Neural cell (in vitro differentiated cells): ENCODE data around the gene HHIP. TPM values are rescaled to one million over a fixed set of nuclear protein-coding genes. Genes with fewer than 3 reads are reported as not detected.

ENCODE experiments used
- H2AFZ ChIP-seq: fragments of 200-600, 300-800 bp; sonication (generic), shearing (Covaris generic); 2 replicates; pipeline ENCODE4 v1.6.0; 2014; ENCODE audit warnings: low read depth, mild to moderate bottlenecking, antibody characterized with exemption, low read length, moderate library complexity
- H3F3A ChIP-seq: fragments of 200-600 bp; shearing (Covaris generic); 2 replicates; pipeline ENCODE4 v1.6.1; 2016; ENCODE audit warnings: mild to moderate bottlenecking, moderate library complexity, mixed read lengths, antibody characterized with exemption, low read length; ENCODE audit not compliant: insufficient read depth, poor library complexity, severe bottlenecking
- H3K27ac ChIP-seq: fragments of 200-600, 300-800 bp; sonication (generic), shearing (Covaris generic); 2 replicates; pipeline ENCODE4 v1.5.1; 2014; ENCODE audit warnings: mild to moderate bottlenecking, low read length, moderate library complexity
- H3K27me3 ChIP-seq: fragments of 300-800, 200-600 bp; sonication (generic), shearing (Covaris generic); 2 replicates; pipeline ENCODE4 v1.6.0; 2014; ENCODE audit warnings: mild to moderate bottlenecking, low read depth, low read length, moderate library complexity; ENCODE audit not compliant: insufficient read depth
- H3K36me3 ChIP-seq: fragments of 300-800, 200-600 bp; sonication (generic), shearing (Covaris generic); 2 replicates; pipeline ENCODE4 v1.5.1; 2014; ENCODE audit warnings: mild to moderate bottlenecking, antibody characterized with exemption, low read length, moderate library complexity; ENCODE audit not compliant: insufficient read depth
- H3K4me2 ChIP-seq: fragments of 300-800, 200-600 bp; sonication (generic), shearing (Covaris generic); 2 replicates; pipeline ENCODE4 v1.6.0; 2014; ENCODE audit warnings: mild to moderate bottlenecking, low read length
- H3K4me3 ChIP-seq: fragments of 300-800, 200-600 bp; sonication (generic), shearing (Covaris generic); 2 replicates; pipeline ENCODE4 v1.5.1; 2014; ENCODE audit warnings: mild to moderate bottlenecking, low read length, moderate library complexity
- H3K79me2 ChIP-seq: fragments of 200-600 bp; shearing (Covaris generic); replicated peaks from 2 replicates; pipeline ENCODE4 v1.6.0; 2014; ENCODE audit warnings: mild to moderate bottlenecking, low read length, moderate library complexity; ENCODE audit not compliant: insufficient read depth
- H3K9ac ChIP-seq: fragments of 300-800, 200-600 bp; sonication (generic), shearing (Covaris generic); 2 replicates; pipeline ENCODE4 v1.6.1; 2016; ENCODE audit warnings: mild to moderate bottlenecking, low read length, mixed read lengths
- H3K9me2 ChIP-seq: fragments of 200-600 bp; shearing (Covaris generic); 2 replicates; pipeline ENCODE4 v1.6.1; 2016; ENCODE audit warnings: mild to moderate bottlenecking, low read length, mixed read lengths; ENCODE audit not compliant: insufficient read depth
- H3K9me3 ChIP-seq: fragments of 200-600, 300-800 bp; sonication (generic), shearing (Covaris generic); 2 replicates; pipeline ENCODE4 v1.6.1; 2016; ENCODE audit warnings: mild to moderate bottlenecking, mixed run types, low read length, moderate library complexity, mixed read lengths
- H4K20me1 ChIP-seq: fragments of 200-600 bp; shearing (Covaris generic); 2 replicates; pipeline ENCODE4 v1.6.1; 2016; ENCODE audit warnings: mild to moderate bottlenecking, mixed run types; ENCODE audit not compliant: insufficient read depth
- EP300 ChIP-seq: fragments of 450-650 bp; conservative IDR thresholded peaks from 2 replicates; pipeline ENCODE4 v1.6.1; 2014; ENCODE audit warnings: antibody characterized with exemption, mild to moderate bottlenecking, moderate library complexity; ENCODE audit not compliant: poor library complexity, severe bottlenecking
- EZH2 ChIP-seq: fragments of 200-600, 300-800 bp; shearing (Covaris generic), sonication (generic); IDR thresholded peaks from 2 replicates; pipeline ENCODE4 v1.6.1; 2014; ENCODE audit warnings: antibody characterized with exemption, low read length, borderline replicate concordance, mild to moderate bottlenecking; ENCODE audit not compliant: insufficient read depth, poor library complexity, severe bottlenecking
- MXI1 ChIP-seq: fragments of 450-650 bp; conservative IDR thresholded peaks from 2 replicates; pipeline ENCODE4 v1.6.1; 2014; ENCODE audit warnings: antibody characterized with exemption, mild to moderate bottlenecking; ENCODE audit not compliant: poor library complexity, severe bottlenecking
- POLR2AphosphoS5 ChIP-seq: IDR thresholded peaks from 2 replicates; pipeline ENCODE4 v1.6.1; 2012
- RAD21 ChIP-seq: fragments of 450-650 bp; conservative IDR thresholded peaks from 2 replicates; pipeline ENCODE4 v1.6.1; 2014; ENCODE audit warnings: antibody characterized with exemption, mild to moderate bottlenecking, moderate library complexity
- SMC3 ChIP-seq: fragments of 450-650 bp; conservative IDR thresholded peaks from 2 replicates; pipeline ENCODE4 v1.6.1; 2014; ENCODE audit warnings: antibody characterized with exemption, mild to moderate bottlenecking, moderate library complexity; ENCODE audit not compliant: poor library complexity
- TAF1 ChIP-seq: IDR thresholded peaks from 2 replicates; pipeline ENCODE4 v1.6.1; 2012; ENCODE audit warnings: low read depth
- polyA plus RNA-seq: library from polyadenylated mRNA; depleted of rRNA; stranded (reverse); fragments of >200 nt; gene quantifications from 2 replicates; pipeline ENCODE4 v1.2.3, GENCODE V29; 2014
- TF ChIP-seq, protein P1 (sequence below): IDR thresholded peaks from 2 replicates; pipeline ENCODE4 v1.6.1; 2012; ENCODE audit warnings: borderline replicate concordance
- TF ChIP-seq, protein P2 (sequence below): fragments of 450-650 bp; IDR thresholded peaks from 2 replicates; pipeline ENCODE4 v1.5.1; 2014; ENCODE audit warnings: antibody characterized with exemption, mild to moderate bottlenecking, moderate library complexity; ENCODE audit not compliant: poor library complexity, severe bottlenecking

HHIP gene
- polyA plus RNA-seq, 1 donor from 2014 or later = not detected

DNA sequence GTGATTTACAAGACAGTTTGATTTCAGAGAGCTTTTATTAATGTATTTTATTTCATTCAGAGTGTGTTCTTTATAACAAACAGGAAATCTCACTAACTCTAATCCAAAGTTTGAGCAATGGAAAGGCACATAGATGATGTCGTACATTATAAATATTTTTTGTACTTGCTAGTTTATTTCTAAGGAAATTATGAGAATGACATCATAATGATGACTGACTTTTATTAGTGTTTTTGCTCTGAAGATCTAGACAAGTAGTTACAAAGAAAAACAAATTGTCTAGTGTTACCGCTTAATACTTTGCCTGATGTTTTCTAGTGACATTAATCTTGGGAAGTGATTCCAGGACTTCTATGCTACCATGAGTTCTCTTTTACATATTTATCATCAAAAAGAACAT is 43.2 kb downstream of the HHIP start:
- no peaks in the 10 kb centered on the region for H3K9me3 ChIP-seq
- no peak overlapping the region for H3K27ac ChIP-seq
- no peaks in the 10 kb centered on the region for H3K79me2 ChIP-seq
- no peaks in the 10 kb centered on the region for H3K27me3 ChIP-seq
- H3F3A ChIP-seq = no peaks in the 10 kb centered on the region
- no peak overlapping the region for H3K9ac ChIP-seq
- TF ChIP-seq RAD21 = no peak
- no peak for TF ChIP-seq EZH2
- no peak for TF ChIP-seq POLR2AphosphoS5
- TF ChIP-seq, protein P1, sequence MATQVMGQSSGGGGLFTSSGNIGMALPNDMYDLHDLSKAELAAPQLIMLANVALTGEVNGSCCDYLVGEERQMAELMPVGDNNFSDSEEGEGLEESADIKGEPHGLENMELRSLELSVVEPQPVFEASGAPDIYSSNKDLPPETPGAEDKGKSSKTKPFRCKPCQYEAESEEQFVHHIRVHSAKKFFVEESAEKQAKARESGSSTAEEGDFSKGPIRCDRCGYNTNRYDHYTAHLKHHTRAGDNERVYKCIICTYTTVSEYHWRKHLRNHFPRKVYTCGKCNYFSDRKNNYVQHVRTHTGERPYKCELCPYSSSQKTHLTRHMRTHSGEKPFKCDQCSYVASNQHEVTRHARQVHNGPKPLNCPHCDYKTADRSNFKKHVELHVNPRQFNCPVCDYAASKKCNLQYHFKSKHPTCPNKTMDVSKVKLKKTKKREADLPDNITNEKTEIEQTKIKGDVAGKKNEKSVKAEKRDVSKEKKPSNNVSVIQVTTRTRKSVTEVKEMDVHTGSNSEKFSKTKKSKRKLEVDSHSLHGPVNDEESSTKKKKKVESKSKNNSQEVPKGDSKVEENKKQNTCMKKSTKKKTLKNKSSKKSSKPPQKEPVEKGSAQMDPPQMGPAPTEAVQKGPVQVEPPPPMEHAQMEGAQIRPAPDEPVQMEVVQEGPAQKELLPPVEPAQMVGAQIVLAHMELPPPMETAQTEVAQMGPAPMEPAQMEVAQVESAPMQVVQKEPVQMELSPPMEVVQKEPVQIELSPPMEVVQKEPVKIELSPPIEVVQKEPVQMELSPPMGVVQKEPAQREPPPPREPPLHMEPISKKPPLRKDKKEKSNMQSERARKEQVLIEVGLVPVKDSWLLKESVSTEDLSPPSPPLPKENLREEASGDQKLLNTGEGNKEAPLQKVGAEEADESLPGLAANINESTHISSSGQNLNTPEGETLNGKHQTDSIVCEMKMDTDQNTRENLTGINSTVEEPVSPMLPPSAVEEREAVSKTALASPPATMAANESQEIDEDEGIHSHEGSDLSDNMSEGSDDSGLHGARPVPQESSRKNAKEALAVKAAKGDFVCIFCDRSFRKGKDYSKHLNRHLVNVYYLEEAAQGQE = no peak
- no peaks in the 10 kb centered on the region for H3K9me2 ChIP-seq
- no peak overlapping the region for H2AFZ ChIP-seq
- no peaks in the 10 kb centered on the region for H3K36me3 ChIP-seq
- no peaks in the 10 kb centered on the region for H4K20me1 ChIP-seq
- H3K4me3 ChIP-seq = no peak overlapping the region
- no peak overlapping the region for H3K4me2 ChIP-seq

DNA sequence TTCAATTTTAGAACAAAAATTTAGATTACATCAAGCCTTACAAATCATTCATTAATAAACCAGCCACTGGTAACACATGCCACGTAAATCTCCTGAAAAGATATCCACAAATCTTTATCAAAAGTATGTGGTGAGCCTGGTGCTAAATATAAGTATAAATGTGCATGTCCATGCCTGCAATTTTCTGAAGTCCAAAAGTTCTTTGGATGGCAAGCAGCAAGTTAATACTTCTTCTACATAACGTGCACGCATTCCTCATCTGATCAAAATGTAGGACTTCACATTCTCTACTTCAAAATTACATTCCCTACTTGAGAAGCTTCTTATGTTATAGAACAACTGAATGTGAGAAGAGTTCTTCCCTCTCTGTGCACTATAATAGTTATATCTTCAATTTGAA is 49.8 kb downstream of the HHIP start:
- TF ChIP-seq RAD21 = no peak
- no peak for TF ChIP-seq TAF1
- TF ChIP-seq MXI1 = no peak
- TF ChIP-seq, protein P2, sequence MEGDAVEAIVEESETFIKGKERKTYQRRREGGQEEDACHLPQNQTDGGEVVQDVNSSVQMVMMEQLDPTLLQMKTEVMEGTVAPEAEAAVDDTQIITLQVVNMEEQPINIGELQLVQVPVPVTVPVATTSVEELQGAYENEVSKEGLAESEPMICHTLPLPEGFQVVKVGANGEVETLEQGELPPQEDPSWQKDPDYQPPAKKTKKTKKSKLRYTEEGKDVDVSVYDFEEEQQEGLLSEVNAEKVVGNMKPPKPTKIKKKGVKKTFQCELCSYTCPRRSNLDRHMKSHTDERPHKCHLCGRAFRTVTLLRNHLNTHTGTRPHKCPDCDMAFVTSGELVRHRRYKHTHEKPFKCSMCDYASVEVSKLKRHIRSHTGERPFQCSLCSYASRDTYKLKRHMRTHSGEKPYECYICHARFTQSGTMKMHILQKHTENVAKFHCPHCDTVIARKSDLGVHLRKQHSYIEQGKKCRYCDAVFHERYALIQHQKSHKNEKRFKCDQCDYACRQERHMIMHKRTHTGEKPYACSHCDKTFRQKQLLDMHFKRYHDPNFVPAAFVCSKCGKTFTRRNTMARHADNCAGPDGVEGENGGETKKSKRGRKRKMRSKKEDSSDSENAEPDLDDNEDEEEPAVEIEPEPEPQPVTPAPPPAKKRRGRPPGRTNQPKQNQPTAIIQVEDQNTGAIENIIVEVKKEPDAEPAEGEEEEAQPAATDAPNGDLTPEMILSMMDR = no peak
- no peak for TF ChIP-seq EZH2
- no peak for TF ChIP-seq POLR2AphosphoS5
- no peak for TF ChIP-seq SMC3
- TF ChIP-seq, protein P1 = no peak
- TF ChIP-seq EP300 = no peak
- no peak overlapping the region for H3K9ac ChIP-seq
- no peaks in the 10 kb centered on the region for H3K27me3 ChIP-seq
- H3K9me2 ChIP-seq = no peaks in the 10 kb centered on the region
- H3K4me2 ChIP-seq = no peak overlapping the region
- no peaks in the 10 kb centered on the region for H4K20me1 ChIP-seq
- H3K27ac ChIP-seq = no peak overlapping the region
- no peaks in the 10 kb centered on the region for H3K36me3 ChIP-seq
- no peak overlapping the region for H2AFZ ChIP-seq
- H3F3A ChIP-seq = no peaks in the 10 kb centered on the region
- H3K4me3 ChIP-seq = no peak overlapping the region
- H3K9me3 ChIP-seq = no peaks in the 10 kb centered on the region
- no peaks in the 10 kb centered on the region for H3K79me2 ChIP-seq
